ENCODE results near the gene RNF135.
"Not testable (repeated sequence)": the region's sequence is repeated elsewhere in the genome, so short reads cannot be mapped to it uniquely, and the experiment has no call there.

The RNF135 gene, protein sequence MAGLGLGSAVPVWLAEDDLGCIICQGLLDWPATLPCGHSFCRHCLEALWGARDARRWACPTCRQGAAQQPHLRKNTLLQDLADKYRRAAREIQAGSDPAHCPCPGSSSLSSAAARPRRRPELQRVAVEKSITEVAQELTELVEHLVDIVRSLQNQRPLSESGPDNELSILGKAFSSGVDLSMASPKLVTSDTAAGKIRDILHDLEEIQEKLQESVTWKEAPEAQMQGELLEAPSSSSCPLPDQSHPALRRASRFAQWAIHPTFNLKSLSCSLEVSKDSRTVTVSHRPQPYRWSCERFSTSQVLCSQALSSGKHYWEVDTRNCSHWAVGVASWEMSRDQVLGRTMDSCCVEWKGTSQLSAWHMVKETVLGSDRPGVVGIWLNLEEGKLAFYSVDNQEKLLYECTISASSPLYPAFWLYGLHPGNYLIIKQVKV

DNA sequence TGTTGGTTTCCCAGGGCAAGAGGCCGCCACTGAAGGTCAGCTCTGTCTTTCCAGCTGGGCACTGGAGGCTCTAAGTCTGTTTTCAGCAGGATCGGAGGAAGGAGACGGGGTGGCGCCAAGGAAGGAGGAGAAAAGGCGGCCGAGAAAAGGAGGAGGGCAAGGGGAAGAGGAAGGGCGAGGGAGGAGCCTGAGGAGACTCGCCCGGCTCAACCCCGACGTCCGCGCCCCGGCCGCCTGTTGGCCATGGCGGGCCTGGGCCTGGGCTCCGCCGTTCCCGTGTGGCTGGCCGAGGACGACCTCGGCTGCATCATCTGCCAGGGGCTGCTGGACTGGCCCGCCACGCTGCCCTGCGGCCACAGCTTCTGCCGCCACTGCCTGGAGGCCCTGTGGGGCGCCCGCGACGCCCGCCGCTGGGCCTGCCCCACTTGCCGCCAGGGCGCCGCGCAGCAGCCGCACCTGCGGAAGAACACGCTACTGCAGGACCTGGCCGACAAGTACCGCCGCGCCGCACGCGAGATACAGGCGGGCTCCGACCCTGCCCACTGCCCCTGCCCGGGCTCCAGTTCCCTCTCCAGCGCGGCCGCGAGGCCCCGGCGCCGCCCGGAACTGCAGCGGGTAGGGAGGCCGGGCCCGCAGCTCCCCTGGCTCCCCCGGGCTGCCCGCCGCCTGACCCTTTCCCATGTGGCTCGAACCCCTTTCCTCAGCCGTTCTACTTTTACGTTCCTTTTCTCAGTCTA is at the start of gene RNF135:
TSS of gene RNF135 (plus strand) at position 209 of the 737 bp plus-strand sequence. CDS start at position 244, 35 bp downstream.
- peak; percentile 54 for DNase-seq (ENCODE audit: low spot score)

DNA sequence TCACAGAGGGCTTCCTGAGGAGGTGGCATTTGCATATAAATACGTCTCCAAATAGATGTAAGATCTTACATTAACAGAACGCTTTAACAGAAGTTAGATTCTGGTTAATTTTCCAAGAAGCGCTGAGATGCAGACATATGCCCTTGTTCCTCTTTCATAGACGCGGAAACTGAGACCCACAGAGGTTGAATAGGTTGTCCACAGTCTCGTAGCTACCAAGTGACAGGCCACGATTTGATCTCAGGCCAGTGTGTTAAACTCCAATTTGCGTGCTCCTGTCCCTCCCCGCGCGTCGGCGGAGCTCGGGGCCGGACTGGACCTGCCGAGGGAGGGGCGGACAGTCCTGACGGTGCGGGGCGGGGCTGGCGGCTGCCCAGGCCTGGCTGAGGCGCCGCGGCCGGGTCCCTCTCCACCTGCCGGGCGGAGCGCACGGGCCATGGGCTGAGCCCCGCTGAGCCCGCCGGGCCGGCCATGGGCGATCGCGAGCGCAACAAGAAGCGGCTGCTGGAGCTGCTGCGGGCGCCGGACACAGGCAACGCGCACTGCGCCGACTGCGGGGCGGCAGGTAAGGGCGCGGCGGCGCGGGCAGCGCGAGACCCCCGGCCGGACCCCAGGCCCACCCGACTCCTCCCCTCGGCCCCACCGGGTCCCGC is 49.2 kb upstream of the RNF135 start, which contains the start of gene ADAP2:
TSS of gene ADAP2 (plus strand) at position 402 of the 653 bp plus-strand sequence. CDS start at position 472, 70 bp downstream.
- DNase-seq (ENCODE audit: low spot score), result no peak

DNA sequence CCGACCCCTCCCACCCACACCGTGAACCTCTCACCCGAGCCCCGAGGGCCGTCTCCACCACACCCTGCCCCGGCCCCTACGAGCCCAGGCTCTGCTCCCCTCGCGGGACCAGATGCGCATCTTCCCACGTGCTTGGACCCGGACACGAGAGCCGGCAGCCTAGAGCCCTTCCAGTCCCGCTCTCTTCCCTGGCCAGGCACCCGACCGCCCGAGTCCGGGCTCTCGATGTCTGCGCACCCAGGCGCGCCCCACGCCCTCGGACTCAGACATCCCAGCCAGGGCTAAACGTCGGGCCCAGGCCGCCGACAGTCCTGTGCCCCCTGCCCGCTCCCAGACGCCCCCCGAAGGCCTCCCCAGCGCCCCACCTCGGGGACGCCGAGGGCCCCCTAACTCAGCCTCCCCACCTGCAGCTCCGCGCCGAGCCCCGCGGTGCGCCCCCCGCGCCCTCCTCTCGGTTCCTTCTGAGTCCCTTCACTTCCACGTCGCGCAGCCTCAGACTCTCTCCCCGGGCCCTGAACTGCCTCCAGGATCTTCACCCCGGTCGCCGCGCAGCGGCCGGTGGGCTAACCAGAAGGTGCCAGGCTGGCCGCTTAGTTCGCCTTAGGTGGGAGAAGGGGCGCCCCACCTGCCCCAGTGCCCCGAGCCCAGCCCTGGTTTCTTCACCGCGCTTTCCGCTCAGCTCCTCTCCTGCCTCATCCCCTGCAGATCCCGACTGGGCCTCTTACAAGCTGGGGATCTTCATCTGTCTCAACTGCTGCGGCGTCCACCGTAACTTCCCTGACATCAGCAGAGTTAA is 48.4 kb upstream of the RNF135 start:
- no peak for DNase-seq (ENCODE audit: low spot score)

DNA sequence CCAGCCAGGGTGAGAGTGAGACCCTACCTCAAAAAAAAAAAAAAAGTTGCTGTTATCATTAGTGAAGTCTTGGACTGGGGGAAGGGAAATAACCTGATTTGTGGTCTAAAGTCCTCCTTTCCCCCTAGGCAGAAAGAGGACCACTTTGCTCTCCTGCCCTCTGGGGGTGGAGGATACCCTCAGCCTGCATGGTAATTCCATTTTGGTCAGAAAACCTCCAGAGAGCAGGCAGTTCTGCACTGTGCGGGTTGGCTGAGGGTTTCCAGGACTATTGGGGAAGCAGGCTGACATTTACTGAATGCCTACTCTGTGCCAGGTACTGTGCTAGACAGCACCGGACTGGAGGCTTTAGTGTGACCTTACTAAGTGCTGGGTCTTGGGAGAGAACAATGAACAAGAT is 46.5 kb upstream of the RNF135 start:
- no peak for DNase-seq (ENCODE audit: low spot score)

DNA sequence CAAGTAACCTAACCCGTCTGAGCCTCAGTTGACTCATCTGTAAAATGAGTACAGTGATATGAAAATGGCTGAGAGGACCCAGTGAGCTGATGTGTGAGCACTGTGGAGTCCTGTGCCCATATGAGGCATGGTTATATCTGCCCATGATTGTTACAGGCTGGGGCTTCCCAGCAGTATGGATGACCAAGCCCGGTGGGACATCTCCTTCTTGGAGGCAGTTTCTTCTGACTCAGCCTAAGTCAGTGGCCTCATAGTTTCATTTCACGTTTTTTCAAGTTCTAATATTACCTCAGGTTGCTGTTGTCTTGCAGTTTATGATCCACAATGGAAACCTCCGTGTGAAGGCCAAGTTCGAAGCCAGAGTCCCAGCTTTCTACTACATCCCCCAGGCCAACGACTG is 44.3 kb upstream of the RNF135 start:
- DNase-seq (ENCODE audit: low spot score), result no peak

DNA sequence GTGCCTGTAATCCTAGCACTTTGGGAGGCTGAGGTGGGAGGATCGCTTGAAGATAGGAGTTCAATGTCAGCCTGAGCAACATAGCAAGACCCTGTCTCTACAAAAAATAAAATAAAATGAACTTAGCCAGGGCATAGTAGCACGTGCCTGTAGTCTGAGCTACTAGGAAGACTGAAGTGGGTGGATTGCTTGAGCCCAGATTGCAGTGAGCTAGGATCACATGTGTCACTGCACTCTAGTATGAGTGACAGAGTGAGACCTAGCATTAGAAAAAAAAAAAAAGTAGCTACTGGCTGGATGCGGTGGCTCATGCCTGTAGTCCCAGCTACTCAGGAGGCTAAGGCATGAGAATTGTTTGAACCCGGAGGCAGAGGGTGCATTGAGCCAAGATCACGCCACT is 43.1 kb upstream of the RNF135 start:
- DNase-seq (ENCODE audit: low spot score), result no peak

DNA sequence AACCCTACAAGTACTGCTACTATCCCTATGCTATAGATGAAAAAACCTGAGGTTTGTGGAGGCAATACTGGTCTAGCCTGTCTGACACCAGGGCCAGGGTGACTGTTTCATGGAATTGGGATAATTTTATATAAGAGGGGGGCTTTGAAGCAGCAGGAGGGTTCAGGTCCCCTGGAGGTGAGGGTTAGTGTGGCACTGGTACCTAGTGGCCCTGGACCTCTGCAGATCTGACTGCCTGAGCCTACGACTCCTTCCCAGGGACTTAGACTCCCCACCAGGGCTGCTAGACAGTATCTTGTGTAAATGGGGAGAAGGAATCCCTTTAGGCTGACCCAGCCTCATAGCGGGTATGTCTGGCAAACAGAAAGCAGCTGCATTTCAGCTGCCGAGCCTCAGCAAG is 42.3 kb upstream of the RNF135 start:
- DNase-seq (ENCODE audit: low spot score), result no peak

DNA sequence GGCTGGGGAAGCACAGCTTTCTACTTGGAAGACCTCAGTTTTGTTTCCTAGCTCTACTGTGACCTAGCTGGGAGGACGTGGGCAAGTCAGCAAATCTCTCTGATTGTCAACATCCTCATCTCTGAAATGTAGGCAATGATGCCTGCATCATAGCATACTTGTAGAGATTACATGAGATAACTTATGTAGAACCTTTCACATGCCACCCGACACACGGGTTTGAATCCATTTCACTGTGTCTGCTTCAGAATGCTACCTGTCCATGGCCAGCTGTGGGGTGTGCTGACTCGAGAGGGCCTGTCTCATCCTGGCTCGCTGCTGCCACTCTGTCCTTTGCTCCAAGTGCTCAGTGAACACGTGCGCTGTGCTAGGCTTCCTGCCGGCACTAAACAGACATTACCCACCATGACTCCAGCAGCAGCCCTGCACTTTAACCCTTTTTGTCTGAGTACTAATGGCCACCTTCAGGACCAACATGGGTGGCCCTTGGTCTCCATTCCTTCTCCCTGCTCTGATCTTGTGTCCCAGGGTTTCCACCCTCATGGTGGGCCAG is 41.7 kb upstream of the RNF135 start:
- DNase-seq (ENCODE audit: low spot score), result no peak

DNA sequence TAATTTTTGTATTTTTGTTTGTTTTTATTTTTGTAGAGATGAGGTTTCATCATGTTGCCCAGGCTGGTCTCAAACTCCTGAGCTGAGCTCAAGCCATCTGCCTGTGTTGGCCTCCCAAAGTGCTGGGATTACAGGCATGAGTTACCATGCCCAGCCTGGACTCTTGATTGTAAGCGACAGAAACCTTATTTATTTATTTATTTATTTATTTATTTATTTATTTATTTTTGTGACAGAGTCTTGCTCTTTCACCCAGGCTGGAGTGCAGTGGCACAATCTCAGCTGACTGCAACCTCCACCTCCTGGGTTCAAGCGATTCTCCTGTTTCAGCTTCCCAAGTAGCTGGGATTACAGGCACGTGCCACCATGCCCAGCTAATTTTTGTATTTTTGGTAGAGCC is 41.0 kb upstream of the RNF135 start:
- not testable (repeated sequence) for DNase-seq (ENCODE audit: low spot score)

DNA sequence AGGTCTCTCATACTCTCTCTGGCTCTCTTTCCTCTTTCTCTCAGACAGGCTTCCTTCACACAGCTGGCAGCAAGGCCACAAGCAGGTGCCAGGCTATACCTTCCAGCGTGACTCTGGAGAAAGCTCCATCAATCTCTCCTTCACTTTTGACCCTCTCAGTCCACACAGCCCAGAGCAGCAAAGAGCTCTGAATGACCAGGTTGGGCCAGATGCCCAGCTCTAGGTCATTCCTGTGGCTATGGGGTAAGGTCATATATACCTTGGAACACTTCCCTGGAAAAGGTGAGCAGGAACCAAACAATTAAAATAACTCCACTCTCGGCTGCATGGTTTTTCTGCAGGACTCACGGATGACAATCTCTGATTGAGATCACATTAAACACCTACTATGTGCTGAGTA is 40.3 kb upstream of the RNF135 start:
- DNase-seq (ENCODE audit: low spot score), result no peak

DNA sequence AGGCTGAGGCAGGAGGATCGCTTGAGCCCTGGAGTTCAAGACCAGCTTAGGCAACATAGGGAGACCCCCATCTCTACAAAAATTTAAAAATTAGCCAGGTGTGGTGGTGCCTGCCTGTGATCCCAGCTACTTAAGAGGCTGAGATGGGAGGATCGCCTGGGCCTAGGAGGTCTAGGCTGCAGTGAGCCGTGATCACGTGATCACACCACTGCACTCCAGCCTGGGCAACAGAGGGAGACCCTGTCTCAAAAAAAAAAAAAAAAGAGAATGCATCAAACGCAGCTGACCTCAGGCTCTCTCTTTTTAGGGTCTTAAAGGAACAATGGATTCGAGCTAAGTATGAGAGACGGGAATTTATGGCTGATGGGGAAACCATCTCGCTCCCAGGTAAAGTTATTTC is 39.3 kb upstream of the RNF135 start:
- not testable (repeated sequence) for DNase-seq (ENCODE audit: low spot score)

DNA sequence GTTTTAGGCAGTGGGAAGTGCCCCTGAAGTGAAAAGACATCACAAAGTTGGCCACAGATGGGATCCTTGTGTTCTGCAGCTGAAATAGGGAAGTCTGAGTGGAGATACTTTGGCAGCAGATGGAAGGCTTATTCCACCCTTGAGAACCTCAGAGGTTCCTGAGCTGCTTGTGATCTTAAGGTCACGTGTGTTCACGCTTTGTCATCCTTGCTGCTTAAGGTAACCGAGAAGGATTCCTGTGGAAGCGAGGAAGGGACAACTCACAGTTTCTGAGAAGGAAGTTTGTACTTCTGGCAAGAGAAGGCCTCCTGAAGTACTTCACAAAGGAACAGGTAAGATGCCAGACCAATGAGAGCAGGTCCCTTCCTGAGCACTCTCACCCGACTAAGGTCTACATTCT is 36.9 kb upstream of the RNF135 start:
- no peak for DNase-seq (ENCODE audit: low spot score)

DNA sequence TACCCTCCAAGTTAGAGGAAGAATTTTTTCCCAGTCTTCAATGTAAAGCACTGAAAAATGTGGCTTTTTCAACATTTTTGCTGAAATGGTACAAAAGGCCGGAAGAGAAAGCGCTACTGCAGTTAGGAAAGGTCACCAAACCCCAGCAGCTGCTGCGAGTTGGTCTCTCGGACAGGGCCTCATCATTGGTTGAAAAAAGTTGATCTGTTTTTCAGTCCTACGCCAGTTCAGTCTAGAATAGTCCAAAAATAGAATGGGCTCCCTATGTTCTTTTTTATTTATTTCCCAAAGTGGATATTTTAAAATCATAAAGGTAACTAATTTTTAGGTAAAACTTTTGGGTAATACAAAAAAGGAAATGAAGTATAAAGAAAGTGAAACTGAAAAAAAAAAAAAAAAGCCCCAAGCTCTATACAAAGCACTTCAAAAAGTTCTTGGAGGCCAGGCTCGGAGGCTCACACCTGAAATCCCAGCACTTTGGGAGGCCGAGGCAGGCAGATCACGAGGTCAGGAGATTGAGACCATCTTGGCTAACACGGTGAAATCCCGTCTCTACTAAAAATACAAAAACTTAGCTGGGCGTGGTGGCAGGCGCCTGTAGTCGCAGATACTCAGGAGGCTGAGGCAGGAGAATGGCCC is 31.7 kb upstream of the RNF135 start:
- DNase-seq (ENCODE audit: low spot score), result no peak

DNA sequence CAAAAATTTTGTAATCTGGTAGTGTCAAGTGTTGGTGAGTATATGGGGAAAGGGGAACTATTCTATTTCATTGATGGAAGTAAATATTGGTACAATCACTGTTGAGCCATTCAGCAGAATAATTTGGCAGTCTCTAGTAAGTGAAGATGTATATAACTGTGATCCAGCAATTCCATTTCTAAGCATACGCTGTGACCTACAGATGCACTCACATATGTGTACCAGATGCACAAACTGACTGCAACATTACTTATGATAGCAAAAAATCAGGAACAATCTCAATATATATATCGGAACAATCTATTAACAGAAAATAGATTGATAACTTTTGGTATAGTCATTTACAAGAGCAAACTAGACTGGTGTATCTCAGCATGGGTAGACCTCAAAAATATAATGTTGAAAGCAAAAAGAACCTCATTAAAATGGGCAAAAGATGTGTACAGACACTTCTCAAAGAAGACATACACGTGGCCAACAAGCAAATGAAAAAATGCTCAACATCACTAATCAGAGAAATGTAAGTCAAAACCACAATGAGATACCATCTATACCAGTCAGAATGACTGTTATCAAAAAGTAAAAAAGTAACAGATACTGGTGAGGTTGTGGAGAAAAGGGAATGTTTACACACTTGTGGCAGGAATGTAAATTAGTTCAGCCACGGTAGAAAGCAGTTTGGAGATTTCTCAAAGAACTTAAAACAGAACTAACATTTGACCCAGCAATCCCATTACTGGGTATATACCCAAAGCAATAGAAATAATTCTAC is 28.3 kb upstream of the RNF135 start:
- DNase-seq (ENCODE audit: low spot score), result no peak

DNA sequence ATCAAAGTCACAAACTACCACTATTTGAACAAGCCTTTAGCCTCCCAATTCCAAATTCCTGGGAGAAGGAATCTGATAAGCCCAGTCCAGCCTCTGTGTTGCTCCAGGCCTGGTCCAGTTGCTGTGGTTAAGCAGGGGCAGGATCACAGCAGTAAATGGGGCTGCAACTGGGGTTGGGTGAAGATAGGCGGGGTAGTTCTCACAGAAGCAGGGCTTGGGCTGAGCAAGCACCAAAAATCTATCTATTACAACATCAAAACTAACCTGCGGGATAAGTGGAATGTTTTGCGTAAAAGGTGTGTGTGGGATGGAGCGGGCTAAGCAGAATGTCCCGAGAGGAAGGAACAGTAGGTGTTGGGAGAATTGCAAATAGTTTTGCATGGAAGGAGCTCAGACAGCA is 23.0 kb upstream of the RNF135 start:
- no peak for DNase-seq (ENCODE audit: low spot score)

DNA sequence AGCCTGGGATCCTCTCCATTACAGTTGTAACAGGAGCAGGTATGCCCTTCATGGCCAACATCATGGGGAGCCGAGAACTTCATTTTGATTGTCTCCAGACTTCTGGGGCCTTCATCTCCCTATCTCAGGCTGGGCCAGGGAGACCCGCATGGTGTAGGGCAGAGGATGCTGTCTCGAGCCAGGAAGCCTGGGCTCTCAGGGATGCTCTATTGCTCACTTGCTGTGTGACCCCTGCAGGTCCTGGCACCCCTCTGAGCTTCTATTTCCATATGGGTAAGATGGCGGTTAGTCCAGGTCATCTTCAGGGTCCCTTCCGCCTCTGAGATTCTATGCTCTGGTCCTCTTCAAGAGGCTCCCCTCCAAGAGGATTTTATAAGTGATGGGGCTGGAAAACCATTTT is 20.6 kb upstream of the RNF135 start:
- DNase-seq (ENCODE audit: low spot score), result no peak

DNA sequence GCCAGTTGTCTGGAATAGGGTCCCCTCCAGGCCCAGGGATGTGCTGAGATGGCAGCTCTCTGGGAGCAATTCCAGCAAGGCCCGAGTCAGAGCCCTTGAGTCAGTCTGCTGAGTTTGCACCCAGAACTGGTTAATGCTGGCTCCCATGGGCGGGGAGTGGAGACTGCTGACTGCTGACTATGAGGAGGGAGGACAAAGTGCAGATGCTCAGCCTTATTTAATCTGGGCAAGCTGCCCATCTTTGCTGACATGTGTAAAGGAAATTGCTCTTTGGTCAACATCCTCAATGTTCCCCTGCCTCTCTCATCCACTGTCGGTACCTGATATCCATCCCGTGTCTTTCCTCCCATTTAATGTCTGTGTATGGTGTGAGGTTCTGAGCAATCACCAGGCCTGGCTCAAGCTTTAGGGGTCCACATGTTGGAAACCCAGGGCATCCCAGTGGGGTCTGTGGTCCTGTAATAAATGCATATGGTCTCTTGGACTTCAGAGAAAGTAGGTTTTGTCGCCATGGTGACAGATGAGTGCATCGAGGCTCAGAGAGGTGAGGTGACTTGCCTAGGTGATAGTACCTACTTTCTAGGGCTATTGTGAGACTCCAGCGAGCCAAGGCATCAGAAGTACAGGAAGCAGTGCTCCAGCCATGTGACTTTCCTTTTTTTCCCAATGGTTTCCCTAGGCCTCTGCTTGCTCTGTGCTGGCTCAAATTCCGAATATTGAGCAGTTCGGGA is 20.0 kb upstream of the RNF135 start:
- DNase-seq (ENCODE audit: low spot score), result no peak

DNA sequence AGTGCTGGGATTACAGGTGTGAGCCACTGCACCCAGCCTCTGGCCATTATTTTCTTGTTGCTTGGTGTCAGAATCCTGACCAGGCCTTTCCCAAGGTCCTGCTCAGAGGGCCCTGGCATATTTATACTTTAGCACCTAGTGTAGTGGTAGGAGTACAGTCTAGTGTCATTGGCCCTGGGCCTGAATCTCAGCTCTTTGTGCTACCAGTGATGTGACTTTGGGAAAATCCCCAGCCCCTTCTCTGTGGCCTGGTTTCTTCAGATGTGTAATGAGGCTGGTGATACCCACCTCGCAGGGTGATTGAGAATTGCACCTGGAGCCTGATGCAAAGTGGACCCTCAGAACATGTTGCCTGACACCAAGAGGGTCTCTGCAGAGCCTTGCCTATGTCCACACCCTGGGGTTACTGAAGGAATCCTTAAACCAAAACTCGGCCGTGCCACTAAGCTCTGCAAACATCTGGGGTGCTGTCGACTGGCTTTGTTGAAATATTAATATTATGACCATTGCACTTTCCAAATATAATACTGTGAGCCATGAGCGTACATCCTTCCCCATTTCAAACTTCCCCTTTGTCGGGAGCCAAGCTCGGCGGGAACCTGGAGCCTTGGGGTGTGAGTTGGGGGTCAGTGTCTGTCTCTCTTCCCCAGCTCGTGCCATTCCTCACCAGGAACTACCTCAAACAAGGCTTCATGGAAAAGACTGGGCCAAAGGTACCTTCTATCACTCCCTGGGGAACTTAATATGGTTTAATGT is 18.0 kb upstream of the RNF135 start:
- DNase-seq (ENCODE audit: low spot score), result no peak
